GM19351 (cell line): ENCODE results near the gene EPHA3.

ENCODE experiments used
- ATAC-seq: cut with Tn5 transposase; IDR thresholded peaks from one replicate; pipeline ENCODE4 v1.9.1; 2021; ENCODE audit warnings: mild to moderate bottlenecking, moderate library complexity; ENCODE audit not compliant: unreplicated experiment

Gene EPHA3

GRCh38 chr3:89144080-89144479 is 36.7 kb downstream of the EPHA3 start:
- ATAC-seq = no peak

- ATAC-seq = no peak
Observed at GRCh38 chr3:89145995-89146394, 38.6 kb downstream of the EPHA3 start.

- no peak for ATAC-seq
Observed at GRCh38 chr3:89154416-89154815, 47.0 kb downstream of the EPHA3 start.

- ATAC-seq = no peak
Observed at GRCh38 chr3:89155811-89156210, 48.4 kb downstream of the EPHA3 start.

GRCh38 chr3:89157575-89157974 is 50.2 kb downstream of the EPHA3 start:
- ATAC-seq = no peak

- no peak for ATAC-seq
Observed at GRCh38 chr3:89159605-89160004, 52.2 kb downstream of the EPHA3 start.

- no peak for ATAC-seq
Observed at GRCh38 chr3:89164774-89165173, 57.4 kb downstream of the EPHA3 start.

GRCh38 chr3:89165636-89166263 is 58.3 kb downstream of the EPHA3 start:
- no peak for ATAC-seq

- ATAC-seq = no peak
Observed at GRCh38 chr3:89171687-89172545, 64.5 kb downstream of the EPHA3 start.

GRCh38 chr3:89173546-89173945 is 66.1 kb downstream of the EPHA3 start:
- ATAC-seq = no peak

GRCh38 chr3:89179355-89180001 is 72.1 kb downstream of the EPHA3 start:
- peak; percentile 71 for ATAC-seq

- ATAC-seq = no peak
Observed at GRCh38 chr3:89180334-89180733, 72.9 kb downstream of the EPHA3 start.

GRCh38 chr3:89182056-89182455 is 74.6 kb downstream of the EPHA3 start:
- no peak for ATAC-seq

GRCh38 chr3:89184151-89184995 is 77.0 kb downstream of the EPHA3 start:
- ATAC-seq = no peak

- no peak for ATAC-seq
Observed at GRCh38 chr3:89186456-89186855, 79.0 kb downstream of the EPHA3 start.

GRCh38 chr3:89198591-89198990 is 91.2 kb downstream of the EPHA3 start:
- ATAC-seq = no peak

- no peak for ATAC-seq
Observed at GRCh38 chr3:89212619-89213018, 105.2 kb downstream of the EPHA3 start.

GRCh38 chr3:89216016-89216739 is 108.8 kb downstream of the EPHA3 start:
- no peak for ATAC-seq

GRCh38 chr3:89217148-89217685 is 109.8 kb downstream of the EPHA3 start:
- ATAC-seq = no peak

GRCh38 chr3:89221924-89222323 is 114.5 kb downstream of the EPHA3 start:
- no peak for ATAC-seq
